Thyroid gland (tissue), 4 donors: ENCODE data around the gene HES1. TPM values are rescaled to one million over a fixed set of nuclear protein-coding genes. Genes with fewer than 3 reads are reported as not detected.
A peak's percentile ranks its signal among the peaks of the same experiment; 100 is the strongest.

Experiments
- DNase-seq, 2 donors: peaks; one replicate each; pipeline ENCODE4 v3.0.0-alpha.2; 2019
- H3K27ac ChIP-seq, 3 donors: fragments of 200-600 bp; sonication (generic); 1 replicate in 2 of 3; 2 replicates in 1 of 3; pipeline ENCODE4 v1.5.1; 2016 to 2019; ENCODE audit warnings: mild to moderate bottlenecking in 1 of 3, moderate library complexity in 1 of 3
- H3K27me3 ChIP-seq: fragments of 200-600 bp; sonication (generic); one replicate; pipeline ENCODE4 v1.5.1; 2019
- H3K36me3 ChIP-seq, 2 donors: fragments of 200-600 bp; sonication (generic); one replicate each; pipeline ENCODE4 v1.5.1; 2016 to 2019
- H3K4me1 ChIP-seq, 2 donors: fragments of 200-600 bp; sonication (generic); one replicate each; pipeline ENCODE4 v1.5.1; 2017 to 2019
- H3K4me3 ChIP-seq, 3 donors: fragments of 200-600 bp; sonication (generic); replicated peaks in 1 of 3; 1 replicate in 2 of 3; 2 replicates in 1 of 3; pipeline ENCODE4 v1.5.1; 2016; ENCODE audit warnings: mild to moderate bottlenecking in 1 of 3
- H3K9me3 ChIP-seq: fragments of 200-600 bp; sonication (generic); one replicate; pipeline ENCODE4 v1.5.1; 2017
- CTCF ChIP-seq, 6 experiments: fragments of 200-600 bp in 3 of 6; fragments of 450-650 bp in 3 of 6; sonication (generic) in 3 of 6; IDR thresholded peaks; one replicate each; pipeline ENCODE4 v1.5.1; 2016 to 2019; ENCODE audit warnings: antibody characterized with exemption in 6 of 6, mild to moderate bottlenecking in 2 of 6, inconsistent platforms in 1 of 6, moderate library complexity in 1 of 6
- POLR2A ChIP-seq, 2 donors: fragments of 450-650 bp; IDR thresholded peaks; one replicate each; pipeline ENCODE4 v1.6.1; 2017; ENCODE audit warnings: antibody characterized with exemption in 2 of 2, mild to moderate bottlenecking in 2 of 2, moderate library complexity in 1 of 2
- WGBS, 2 donors: methylation state at CpG; one replicate each; pipeline ENCODE4 v1.1.5; 2017; 5-methylcytosine and 5-hydroxymethylcytosine counted together
- intact Hi-C: fragments of 100-400 bp; cut with DNase I; formaldehyde crosslinking; loops from one replicate; pipeline ENCODE4 v1.15.1; 2023
- total RNA-seq, 4 donors: library from RNA; depleted of rRNA; stranded (reverse); fragments of >200 nt; gene quantifications; one replicate each; pipeline ENCODE4 v1.2.3, GENCODE V29; 2016

HES1 gene
- total RNA-seq, 4 donors from 2014 or later: 127 to 193 (median 159) TPM

GRCh38 chr3:194180570-194180969 is 44.6 kb downstream of the HES1 start:
- DNase-seq: no peak
- Histone ChIP-seq H3K27ac (peak overlapping the region in 1 of 3 donors; percentile 29), H3K4me3 (no peak overlapping the region), H3K9me3 (no peaks in the 10 kb centered on the region), H3K27me3 (no peaks in the 10 kb centered on the region), H3K4me1 (peaks cover 43 to 59% of the 10 kb centered on the region in 2 donors), H3K36me3 (no peaks in the 10 kb centered on the region)
- intact Hi-C loops: no loop called here
- TF ChIP-seq POLR2A (IDR thresholded peaks at IDR 0.05) (no peak), CTCF (IDR thresholded peaks at IDR 0.05) (no peak)
- 93 to 94% methylated on average over 5 of the region's 5 CpGs for WGBS, 2 donors

GRCh38 chr3:194181612-194182529 is 45.9 kb downstream of the HES1 start:
- peak; percentile 62 to 63 for DNase-seq
- TF ChIP-seq POLR2A (IDR thresholded peaks at IDR 0.05) (no peak), CTCF (IDR thresholded peaks at IDR 0.05) (no peak)
- peaks cover 43 to 70% of the 10 kb centered on the region in 2 donors for H3K4me1 ChIP-seq
- 77 to 81% methylated on average over 11 of the region's 11 CpGs for WGBS, 2 donors
- H3K27ac ChIP-seq: peak overlapping the region; percentile 57 to 84 (median 73)
- H3K36me3 ChIP-seq: no peaks in the 10 kb centered on the region
- H3K27me3 ChIP-seq: no peaks in the 10 kb centered on the region
- no peaks in the 10 kb centered on the region for H3K9me3 ChIP-seq
- no peak overlapping the region for H3K4me3 ChIP-seq
- intact Hi-C loops: no loop called here

- Histone ChIP-seq H3K4me3 (no peak overlapping the region), H3K27ac (peak overlapping the region; percentile 57 to 84 (median 73)), H3K36me3 (no peaks in the 10 kb centered on the region), H3K4me1 (peaks cover 43 to 75% of the 10 kb centered on the region in 2 donors), H3K27me3 (no peaks in the 10 kb centered on the region), H3K9me3 (no peaks in the 10 kb centered on the region)
- DNase-seq: peak; percentile 67 to 68
- 45 to 47% methylated on average over 3 to 4 of the region's 4 CpGs for WGBS, 2 donors
- intact Hi-C loops: no loop called here
- TF ChIP-seq CTCF (IDR thresholded peaks at IDR 0.05): no peak
- TF ChIP-seq POLR2A (IDR thresholded peaks at IDR 0.05): no peak
These were observed 47.3 kb downstream of the HES1 start for GRCh38 chr3:194183271-194183670.

DNA sequence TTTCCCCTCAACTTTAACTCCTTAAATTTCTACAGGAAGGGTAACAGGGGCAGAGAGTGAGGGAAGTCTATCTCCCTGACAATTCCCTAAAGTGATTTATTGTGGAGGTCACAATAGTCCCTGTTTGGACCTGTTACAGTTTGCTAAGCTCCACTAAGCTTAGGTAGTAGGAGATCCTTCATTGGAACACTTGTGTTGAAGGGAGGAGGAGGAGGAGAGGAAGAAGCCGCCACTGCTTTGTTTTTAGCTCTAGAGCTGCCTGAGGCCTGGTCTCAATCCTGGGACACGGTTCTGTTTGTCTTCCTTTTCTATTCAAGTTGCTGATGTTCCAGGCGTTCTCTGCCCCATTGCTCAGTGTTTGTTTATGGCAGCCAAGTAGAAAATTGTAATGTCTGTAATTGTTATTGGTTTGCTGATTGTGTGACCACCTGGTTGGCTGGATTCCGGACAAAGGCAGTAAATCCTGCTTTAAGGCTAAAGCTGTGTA is 48.4 kb downstream of the HES1 start:
- H3K4me3 ChIP-seq: no peak overlapping the region
- no peaks in the 10 kb centered on the region for H3K36me3 ChIP-seq
- H3K27ac ChIP-seq: peak overlapping the region; percentile 57 to 84 (median 73)
- H3K4me1 ChIP-seq: peaks cover 48 to 78% of the 10 kb centered on the region in 2 donors
- DNase-seq: peak; percentile 72 to 75
- H3K27me3 ChIP-seq: no peaks in the 10 kb centered on the region
- TF ChIP-seq CTCF (IDR thresholded peaks at IDR 0.05) (no peak), POLR2A (IDR thresholded peaks at IDR 0.05) (no peak)
- intact Hi-C loops: no loop called here
- WGBS, 2 donors: 27 to 36% methylated on average over 4 of the region's 4 CpGs
- H3K9me3 ChIP-seq: no peaks in the 10 kb centered on the region

GRCh38 chr3:194184801-194185200 is 48.9 kb downstream of the HES1 start:
- H3K4me1 ChIP-seq: peaks cover 52 to 83% of the 10 kb centered on the region in 2 donors
- WGBS, 2 donors: 76 to 78% methylated on average over 1 of the region's 1 CpG
- H3K27me3 ChIP-seq: no peaks in the 10 kb centered on the region
- H3K36me3 ChIP-seq: no peaks in the 10 kb centered on the region
- intact Hi-C loops: loop anchor here (5.0 kb wide), 1 partner anchor 112 kb away; no protein-coding TSS in a partner anchor
- H3K9me3 ChIP-seq: no peaks in the 10 kb centered on the region
- no peak for TF ChIP-seq POLR2A (IDR thresholded peaks at IDR 0.05)
- TF ChIP-seq CTCF (IDR thresholded peaks at IDR 0.05): no peak
- no peak overlapping the region for H3K4me3 ChIP-seq
- DNase-seq: no peak
- peak overlapping the region; percentile 11 to 84 (median 73) for H3K27ac ChIP-seq
